GM12878 (cell line): ENCODE results near the gene ATG5. TPM values are rescaled to one million over a fixed set of nuclear protein-coding genes. Genes with fewer than 3 reads are reported as not detected.

Experiments
- ATAC-seq: fragments of 200-7000 bp; cut with Tn5 transposase; 3 replicates; pipeline ENCODE4 v1.9.1; 2020; ENCODE audit warnings: mild to moderate bottlenecking, moderate library complexity
- BruUV-seq: library from RNA; stranded (reverse); fragments of 400-500 nt; replicated peaks from 2 replicates; lab custom pipeline; 2021; lab: Mats Ljungman, UMichigan
- CTCF ChIA-PET: fragments of 300-600 bp; sonication (Branson Sonifier 250); formaldehyde crosslinking; extraction: SDS; loops from one replicate; lab custom pipeline; 2021; ENCODE audit warnings: inconsistent platforms; lab: Yijun Ruan, JAX
- POLR2A ChIA-PET: fragments of 350-600 bp; formaldehyde crosslinking; extraction: SDS; loops from one replicate; lab custom pipeline; 2021; ENCODE audit warnings: inconsistent platforms; lab: Charles Lee
- RAD21 ChIA-PET: fragments of 300-600 bp; sonication (Branson Sonifier 250); formaldehyde crosslinking; loops from one replicate; lab custom pipeline; 2023; ENCODE audit warnings: antibody characterized with exemption; ENCODE audit not compliant: unreplicated experiment; lab: Charles Lee
- SMC1A ChIA-PET: fragments of 300-600 bp; sonication (Branson Sonifier 250); formaldehyde crosslinking; loops from one replicate; lab custom pipeline; 2023; ENCODE audit not compliant: unreplicated experiment, uncharacterized antibody; lab: Charles Lee
- DNase-seq: peaks from one replicate; pipeline ENCODE4 v3.0.0-alpha.2; 2011; ENCODE audit warnings: low read depth, low spot score
- FAIRE-seq: peaks from 3 replicates; lab custom pipeline; 2011; peaks lifted over from hg19 to GRCh38; lab: Jason Lieb, UNC
- H2AFZ ChIP-seq: 2 replicates; pipeline ENCODE4 v1.6.0; 2011; ENCODE audit warnings: low read depth, low read length, control low read depth; ENCODE audit not compliant: control insufficient read depth
- H3K27ac ChIP-seq: 2 replicates; pipeline ENCODE4 v1.5.1; 2011; ENCODE audit warnings: control low read depth; ENCODE audit not compliant: control insufficient read depth, insufficient read depth
- H3K27me3 ChIP-seq, 2 experiments: replicated peaks in 1 of 2; 2 replicates each; pipeline versions ENCODE4 v1.6.0 to v1.6.1; 2011; ENCODE audit warnings: low read length in 1 of 2; ENCODE audit not compliant: control insufficient read depth in 2 of 2, insufficient read depth in 2 of 2
- H3K36me3 ChIP-seq, 2 experiments: 2 replicates each; pipeline ENCODE4 v1.5.1; 2011; ENCODE audit warnings: low read length in 1 of 2; ENCODE audit not compliant: control insufficient read depth in 2 of 2, insufficient read depth in 2 of 2
- H3K4me1 ChIP-seq: 2 replicates; pipeline ENCODE4 v1.6.1; 2011; ENCODE audit warnings: mild to moderate bottlenecking, low read length, moderate library complexity, mixed read lengths; ENCODE audit not compliant: control insufficient read depth, insufficient read depth
- H3K4me2 ChIP-seq: 2 replicates; pipeline ENCODE4 v1.6.0; 2011; ENCODE audit warnings: control low read depth; ENCODE audit not compliant: control insufficient read depth, insufficient read depth
- H3K4me3 ChIP-seq: fragments of 200-600 bp; sonication (generic); 2 replicates; pipeline ENCODE4 v1.5.1; 2016
- H3K79me2 ChIP-seq: 2 replicates; pipeline ENCODE4 v1.6.0; 2011; ENCODE audit warnings: low read length; ENCODE audit not compliant: control insufficient read depth, insufficient read depth
- H3K9ac ChIP-seq: 2 replicates; pipeline ENCODE4 v1.8.0; 2011; ENCODE audit warnings: low read length, control low read depth, mixed read lengths; ENCODE audit not compliant: control insufficient read depth, insufficient read depth
- H3K9me3 ChIP-seq: replicated peaks from 3 replicates; pipeline ENCODE4 v1.5.1; 2011; ENCODE audit warnings: mild to moderate bottlenecking, low read length; ENCODE audit not compliant: control insufficient read depth, insufficient read depth
- H4K20me1 ChIP-seq: 2 replicates; pipeline ENCODE4 v1.6.0; 2011; ENCODE audit not compliant: control insufficient read depth, insufficient read depth
- MEF2B ChIP-seq: fragments of 450-650 bp; IDR thresholded peaks from 2 replicates; pipeline ENCODE4 v1.6.1; 2018; ENCODE audit warnings: mild to moderate bottlenecking, moderate library complexity; ENCODE audit not compliant: partially characterized antibody, poor library complexity, severe bottlenecking
- RAD21 ChIP-seq: IDR thresholded peaks from 2 replicates; pipeline ENCODE4 v1.6.1; 2011; ENCODE audit warnings: mild to moderate bottlenecking, low read depth, low read length, moderate library complexity; ENCODE audit not compliant: insufficient read depth
- SMC3 ChIP-seq: IDR thresholded peaks from 2 replicates; pipeline ENCODE4 v1.6.1; 2011; ENCODE audit warnings: low read length, improper control_type of control experiment, borderline replicate concordance
- WGBS: methylation state at CpG from one replicate; pipeline ENCODE4 v1.1.6; 2016; ENCODE audit warnings: low lambda C conversion rate; ENCODE audit not compliant: insufficient replicate concordance, insufficient coverage; ENCODE audit errors: missing lambda C conversion rate; 5-methylcytosine and 5-hydroxymethylcytosine counted together
- in situ Hi-C: fragments of 300-500 bp; cut with MboI; formaldehyde crosslinking; loops from 9 replicates; pipeline ENCODE4 v1.14.3; 2018; ENCODE audit warnings: mixed read lengths
- intact Hi-C: fragments of 100-400 bp; cut with micrococcal nuclease; formaldehyde crosslinking; loops from one replicate; pipeline ENCODE4 v1.14.2; 2022; ENCODE audit not compliant: unreplicated experiment
- polyA plus RNA-seq, 11 experiments: library from polyadenylated mRNA; depleted of rRNA in 4 of 11; unstranded in 6 of 11; stranded (reverse) in 5 of 11; fragments of >200 nt; fragmentation: Nextera tagmentation in 4 of 11; fragmentation: Illumina TruSeq in 1 of 11; extraction: Ambion mirVana in 4 of 11; extraction: Trizol in 1 of 11; gene quantifications; 1 replicate in 1 of 11; 2 replicates in 10 of 11; pipeline versions ENCODE4 v1.2.1 to v1.2.3, GENCODE V29; 2011 to 2016; ENCODE audit warnings: inconsistent platforms in 2 of 11, missing spikeins in 2 of 11, low read depth in 1 of 11
- total RNA-seq, 4 experiments: library from RNA; depleted of rRNA in 3 of 4; stranded (reverse); fragments of >200 nt in 3 of 4; fragmentation: Illumina TruSeq in 1 of 4; extraction: Trizol in 1 of 4; gene quantifications; 2 replicates each; pipeline versions ENCODE4 v1.2.1 to v1.2.3, GENCODE V29; 2013 to 2021
- TF ChIP-seq, protein P1 (sequence below): IDR thresholded peaks from 2 replicates; pipeline ENCODE4 v1.6.1; 2012; ENCODE audit warnings: mild to moderate bottlenecking, low read depth, low read length
- TF ChIP-seq, protein P2 (sequence below), 3 experiments: IDR thresholded peaks in 2 of 3; conservative IDR thresholded peaks in 1 of 3; 2 replicates each; pipeline ENCODE4 v1.5.1; 2011; ENCODE audit warnings: low read depth in 3 of 3, low read length in 3 of 3, mild to moderate bottlenecking in 3 of 3, control low read depth in 2 of 3, moderate library complexity in 2 of 3, inconsistent platforms in 1 of 3, mixed read lengths in 1 of 3; ENCODE audit not compliant: control insufficient read depth in 2 of 3, insufficient read depth in 1 of 3; ENCODE audit errors: extremely low read depth in 1 of 3

ATG5 gene
- total and polyA plus RNA-seq, 10 of the 15 experiments (the other 5 are each of a cell fraction or from before 2014, with no cell fraction given): 12.9 to 51.8 (median 23.9) TPM

DNA sequence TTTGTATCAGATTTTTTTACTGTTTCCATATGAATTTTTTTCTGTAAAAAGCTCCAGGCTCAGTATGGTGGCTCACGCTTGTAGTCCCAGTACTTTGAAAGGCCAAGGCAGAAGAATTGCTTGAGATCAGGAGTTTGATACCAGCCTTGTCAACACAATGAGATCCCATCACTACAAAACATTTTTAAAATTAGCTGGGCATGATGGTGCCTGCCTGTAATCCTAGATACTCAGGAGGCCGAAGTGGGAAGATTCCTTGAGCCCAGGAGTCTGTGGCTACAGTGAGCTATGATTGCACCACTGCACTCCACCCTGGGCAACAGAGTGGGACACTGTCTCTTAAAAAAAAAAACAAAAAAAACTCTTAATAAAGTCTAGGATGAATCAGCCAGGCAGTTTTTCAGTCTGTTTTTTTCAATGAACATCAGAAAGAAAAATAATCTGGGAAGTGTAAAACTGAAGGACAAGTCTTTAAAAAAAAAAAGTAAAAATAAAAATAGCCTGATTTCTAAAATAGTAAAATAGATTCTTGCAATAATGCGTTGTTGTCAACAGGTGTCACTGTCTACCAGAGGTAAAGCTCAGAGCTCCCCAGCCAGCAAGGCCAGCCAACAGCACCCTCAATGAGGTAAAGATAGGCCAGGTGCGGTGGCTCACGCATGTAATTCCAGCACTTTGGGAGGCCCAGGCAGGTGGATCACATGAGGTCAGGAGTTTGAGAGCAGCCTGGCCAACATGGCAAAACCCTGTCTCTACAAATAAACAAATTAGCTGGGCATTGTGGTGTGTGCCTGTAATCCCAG, 9.3 kb upstream of the ATG5 start:
- Histone ChIP-seq H3K27me3 (no peaks in the 10 kb centered on the region), H3K36me3 (no peaks in the 10 kb centered on the region), H4K20me1 (no peaks in the 10 kb centered on the region), H3K79me2 (no peaks in the 10 kb centered on the region), H3K9me3 (no peaks in the 10 kb centered on the region), H2AFZ (no peak overlapping the region), H3K27ac (no peak overlapping the region), H3K4me1 (no peaks in the 10 kb centered on the region), H3K4me2 (no peak overlapping the region), H3K9ac (no peak overlapping the region), H3K4me3 (no peak overlapping the region)
- TF ChIP-seq MEF2B (no peak), SMC3 (peak; percentile 53; the same call in 1 of the 2 replicates), RAD21 (peak; percentile 80)
- TF ChIP-seq, protein P1, sequence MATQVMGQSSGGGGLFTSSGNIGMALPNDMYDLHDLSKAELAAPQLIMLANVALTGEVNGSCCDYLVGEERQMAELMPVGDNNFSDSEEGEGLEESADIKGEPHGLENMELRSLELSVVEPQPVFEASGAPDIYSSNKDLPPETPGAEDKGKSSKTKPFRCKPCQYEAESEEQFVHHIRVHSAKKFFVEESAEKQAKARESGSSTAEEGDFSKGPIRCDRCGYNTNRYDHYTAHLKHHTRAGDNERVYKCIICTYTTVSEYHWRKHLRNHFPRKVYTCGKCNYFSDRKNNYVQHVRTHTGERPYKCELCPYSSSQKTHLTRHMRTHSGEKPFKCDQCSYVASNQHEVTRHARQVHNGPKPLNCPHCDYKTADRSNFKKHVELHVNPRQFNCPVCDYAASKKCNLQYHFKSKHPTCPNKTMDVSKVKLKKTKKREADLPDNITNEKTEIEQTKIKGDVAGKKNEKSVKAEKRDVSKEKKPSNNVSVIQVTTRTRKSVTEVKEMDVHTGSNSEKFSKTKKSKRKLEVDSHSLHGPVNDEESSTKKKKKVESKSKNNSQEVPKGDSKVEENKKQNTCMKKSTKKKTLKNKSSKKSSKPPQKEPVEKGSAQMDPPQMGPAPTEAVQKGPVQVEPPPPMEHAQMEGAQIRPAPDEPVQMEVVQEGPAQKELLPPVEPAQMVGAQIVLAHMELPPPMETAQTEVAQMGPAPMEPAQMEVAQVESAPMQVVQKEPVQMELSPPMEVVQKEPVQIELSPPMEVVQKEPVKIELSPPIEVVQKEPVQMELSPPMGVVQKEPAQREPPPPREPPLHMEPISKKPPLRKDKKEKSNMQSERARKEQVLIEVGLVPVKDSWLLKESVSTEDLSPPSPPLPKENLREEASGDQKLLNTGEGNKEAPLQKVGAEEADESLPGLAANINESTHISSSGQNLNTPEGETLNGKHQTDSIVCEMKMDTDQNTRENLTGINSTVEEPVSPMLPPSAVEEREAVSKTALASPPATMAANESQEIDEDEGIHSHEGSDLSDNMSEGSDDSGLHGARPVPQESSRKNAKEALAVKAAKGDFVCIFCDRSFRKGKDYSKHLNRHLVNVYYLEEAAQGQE: no peak
- TF ChIP-seq, protein P2, sequence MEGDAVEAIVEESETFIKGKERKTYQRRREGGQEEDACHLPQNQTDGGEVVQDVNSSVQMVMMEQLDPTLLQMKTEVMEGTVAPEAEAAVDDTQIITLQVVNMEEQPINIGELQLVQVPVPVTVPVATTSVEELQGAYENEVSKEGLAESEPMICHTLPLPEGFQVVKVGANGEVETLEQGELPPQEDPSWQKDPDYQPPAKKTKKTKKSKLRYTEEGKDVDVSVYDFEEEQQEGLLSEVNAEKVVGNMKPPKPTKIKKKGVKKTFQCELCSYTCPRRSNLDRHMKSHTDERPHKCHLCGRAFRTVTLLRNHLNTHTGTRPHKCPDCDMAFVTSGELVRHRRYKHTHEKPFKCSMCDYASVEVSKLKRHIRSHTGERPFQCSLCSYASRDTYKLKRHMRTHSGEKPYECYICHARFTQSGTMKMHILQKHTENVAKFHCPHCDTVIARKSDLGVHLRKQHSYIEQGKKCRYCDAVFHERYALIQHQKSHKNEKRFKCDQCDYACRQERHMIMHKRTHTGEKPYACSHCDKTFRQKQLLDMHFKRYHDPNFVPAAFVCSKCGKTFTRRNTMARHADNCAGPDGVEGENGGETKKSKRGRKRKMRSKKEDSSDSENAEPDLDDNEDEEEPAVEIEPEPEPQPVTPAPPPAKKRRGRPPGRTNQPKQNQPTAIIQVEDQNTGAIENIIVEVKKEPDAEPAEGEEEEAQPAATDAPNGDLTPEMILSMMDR (IDR thresholded peaks at IDR 0.05 in 2 of 3, conservative IDR thresholded peaks at IDR 0.05 in 1 of 3; ENCODE audit: control insufficient read depth in 2 of 3, extremely low read depth in 1 of 3, insufficient read depth in 1 of 3, low read depth in 3 of 3, low read length in 3 of 3): peak; percentile 47 to 69 (median 61); a peak in 5 of 6 replicates
- 1% methylated on average over 5 of the region's 5 CpGs for WGBS
- no peak for DNase-seq
- BruUV-seq: no TSS peak
- in situ Hi-C loops: loop anchor here (5.0 to 10.0 kb wide), 2 partner anchors 232 to 650 kb away; no protein-coding TSS in a partner anchor
- SMC1A ChIA-PET: interaction anchor here (0.7 to 2.0 kb wide), 16 partner anchors 15 to 850 kb away, joined by 3 to 6 read pairs (median 3); no protein-coding TSS in a partner anchor
- POLR2A ChIA-PET: interaction anchor here (0.6 to 0.7 kb wide), 3 partner anchors 744 to 1891 kb away, joined by 3 to 4 read pairs (median 3); no protein-coding TSS in a partner anchor
- peak; percentile 89 for ATAC-seq
- peak; percentile 94 for FAIRE-seq
- intact Hi-C loops: loop anchor here (1.0 to 5.0 kb wide), 4 partner anchors 110 to 662 kb away; no protein-coding TSS in a partner anchor
- RAD21 ChIA-PET: interaction anchor here (0.5 to 2.8 kb wide), 13 partner anchors 8 to 875 kb away, joined by 3 to 14 read pairs (median 3); partner anchors contain the start of gene ATG5
- CTCF ChIA-PET: interaction anchor here (0.6 to 4.4 kb wide), 34 partner anchors 9 to 1219 kb away, joined by 3 to 51 read pairs (median 4); partner anchors contain the start of gene ATG5
